Stimulated activated CD4-positive, alpha-beta T cell treated with anti-CD3 and anti-CD28 coated beads, Interleukin-1b, Interleukin-23, amount 100 ng/mL, for 1 hour (primary cell): ENCODE measurements around the gene FAM193B.

Experiments used
- DNase-seq, 2 donors: peaks; one replicate each; pipeline ENCODE4 v3.0.0-alpha.2; 2020; ENCODE audit warnings: low read depth in 2 of 2

FAM193B gene

DNA sequence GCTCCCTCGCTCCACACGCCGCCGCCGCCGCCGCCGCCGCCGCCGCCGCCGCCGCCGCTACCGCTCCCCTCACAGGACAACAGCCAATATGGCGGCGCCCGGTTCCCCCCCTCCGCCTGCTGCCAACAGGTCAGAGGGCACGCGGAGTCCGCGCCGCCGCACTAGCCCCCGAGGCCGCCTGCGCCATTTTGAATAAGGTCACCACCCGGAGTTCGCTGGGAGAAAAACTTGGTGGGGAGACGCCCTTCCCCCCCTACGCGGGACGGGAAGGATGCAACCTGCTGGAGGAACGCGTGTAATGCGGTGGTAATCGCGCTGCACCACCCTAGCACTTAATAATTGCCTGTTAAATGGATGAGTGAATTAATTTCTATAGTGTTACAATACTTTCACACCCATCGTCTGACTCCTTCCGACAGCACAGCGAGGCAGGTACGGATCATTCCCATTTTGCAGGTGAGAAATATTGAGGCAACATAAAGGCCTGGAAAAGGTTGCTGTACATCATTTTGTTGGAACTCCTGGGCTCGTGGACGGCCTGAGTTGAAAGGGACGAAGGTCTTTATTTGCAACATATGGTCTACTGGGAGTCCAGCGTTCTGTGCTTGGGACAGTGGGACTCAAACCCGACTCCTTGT lies at the start of gene FAM193B:
TSS of gene FAM193B (minus strand) at position 90 of the 638 bp plus-strand sequence. CDS start 105 bp downstream, outside the sequence.
- DNase-seq, result peak; percentile 88 to 96

DNA sequence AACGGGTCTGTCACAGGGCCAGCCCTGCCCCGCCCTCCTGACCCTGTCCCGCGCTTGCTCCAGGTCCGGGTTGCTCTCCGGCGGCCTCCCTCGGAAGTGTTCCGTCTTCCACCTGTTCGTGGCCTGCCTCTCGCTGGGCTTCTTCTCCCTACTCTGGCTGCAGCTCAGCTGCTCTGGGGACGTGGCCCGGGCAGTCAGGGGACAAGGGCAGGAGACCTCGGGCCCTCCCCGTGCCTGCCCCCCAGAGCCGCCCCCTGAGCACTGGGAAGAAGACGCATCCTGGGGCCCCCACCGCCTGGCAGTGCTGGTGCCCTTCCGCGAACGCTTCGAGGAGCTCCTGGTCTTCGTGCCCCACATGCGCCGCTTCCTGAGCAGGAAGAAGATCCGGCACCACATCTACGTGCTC lies 49.8 kb upstream of the FAM193B start:
- no peak for DNase-seq

- DNase-seq, result no peak
Observed at GRCh38 chr5:177603631-177604030, 49.3 kb upstream of the FAM193B start.

DNA sequence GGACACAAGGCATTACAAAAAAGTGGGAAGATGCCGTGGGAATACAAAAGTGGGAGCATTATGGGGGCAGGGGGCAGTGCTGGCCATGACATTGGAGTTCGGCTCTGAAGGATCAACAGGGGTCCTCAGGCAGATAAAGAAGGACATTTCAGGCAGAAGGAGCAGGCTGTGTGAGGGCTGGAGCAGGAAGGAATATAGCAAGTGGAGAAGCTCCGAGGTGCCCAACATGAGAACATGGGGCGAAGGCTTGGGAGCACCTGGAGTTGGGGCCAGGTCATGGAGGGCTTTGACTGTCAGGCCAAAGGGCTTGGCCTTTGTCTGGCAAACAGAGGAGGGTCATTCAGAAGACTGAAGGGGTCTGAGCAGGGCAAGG lies 48.1 kb upstream of the FAM193B start:
- DNase-seq, result no peak

DNA sequence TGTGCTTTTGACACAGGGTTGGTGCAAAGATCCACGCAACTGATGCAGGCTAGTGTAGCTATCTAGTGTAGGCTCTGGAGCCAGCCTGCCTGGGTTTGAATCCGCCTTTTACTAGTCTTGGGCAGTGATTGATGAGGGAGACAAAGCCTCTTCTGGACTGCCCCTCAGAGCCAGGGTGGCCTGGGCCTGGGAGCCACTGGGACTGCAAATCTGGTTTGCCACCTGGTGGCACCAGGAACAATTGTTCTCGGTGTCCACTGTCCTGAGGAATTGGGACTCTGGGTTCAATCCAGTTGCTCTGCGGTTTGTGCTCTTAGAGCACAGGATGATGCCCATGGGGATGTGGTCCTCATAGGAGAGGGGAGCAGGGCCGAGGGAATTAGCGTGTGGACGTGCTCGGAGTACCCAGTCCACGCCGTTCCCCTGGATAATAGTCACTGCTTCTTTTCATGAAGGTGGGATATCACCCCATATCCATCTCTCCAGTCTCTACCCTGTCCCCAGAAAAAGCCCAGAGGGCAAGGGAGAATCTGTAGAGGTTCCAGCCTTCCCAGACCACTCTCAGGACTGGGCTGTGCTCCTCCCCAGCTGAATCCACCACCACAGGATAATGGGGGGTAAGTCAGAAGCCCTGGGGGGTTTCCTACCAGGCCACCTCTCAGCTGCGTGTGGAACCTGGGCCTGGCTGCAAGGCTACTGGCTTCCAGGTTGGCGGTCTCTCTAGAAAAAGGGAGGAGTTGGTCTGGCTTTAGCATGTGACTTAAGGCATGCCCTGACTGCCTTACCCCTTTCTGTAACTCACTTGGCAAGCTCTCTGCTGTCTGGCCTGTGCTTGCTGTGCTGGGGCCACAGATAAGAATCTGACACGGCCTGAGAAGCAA lies 47.5 kb upstream of the FAM193B start:
- DNase-seq, result no peak

DNA sequence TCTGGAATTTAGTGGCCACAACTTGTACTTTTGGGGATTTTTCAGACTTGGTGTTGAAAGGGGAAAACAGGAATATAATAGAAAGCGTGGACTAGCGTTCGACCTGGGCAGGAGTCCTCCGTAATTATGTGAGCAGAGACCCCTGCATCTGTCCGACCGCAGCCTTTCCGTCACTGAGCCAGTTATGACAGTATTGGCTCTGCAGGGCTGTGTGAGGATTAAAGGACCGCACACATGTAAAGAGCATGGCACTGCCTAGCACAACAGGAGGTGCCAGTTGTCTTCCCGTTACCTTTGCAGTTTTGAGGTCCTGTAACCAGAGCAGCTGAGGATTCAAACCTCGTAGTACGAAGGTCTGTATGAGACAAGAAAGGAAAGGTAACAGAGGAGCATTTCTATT lies 46.8 kb upstream of the FAM193B start:
- no peak for DNase-seq

DNA sequence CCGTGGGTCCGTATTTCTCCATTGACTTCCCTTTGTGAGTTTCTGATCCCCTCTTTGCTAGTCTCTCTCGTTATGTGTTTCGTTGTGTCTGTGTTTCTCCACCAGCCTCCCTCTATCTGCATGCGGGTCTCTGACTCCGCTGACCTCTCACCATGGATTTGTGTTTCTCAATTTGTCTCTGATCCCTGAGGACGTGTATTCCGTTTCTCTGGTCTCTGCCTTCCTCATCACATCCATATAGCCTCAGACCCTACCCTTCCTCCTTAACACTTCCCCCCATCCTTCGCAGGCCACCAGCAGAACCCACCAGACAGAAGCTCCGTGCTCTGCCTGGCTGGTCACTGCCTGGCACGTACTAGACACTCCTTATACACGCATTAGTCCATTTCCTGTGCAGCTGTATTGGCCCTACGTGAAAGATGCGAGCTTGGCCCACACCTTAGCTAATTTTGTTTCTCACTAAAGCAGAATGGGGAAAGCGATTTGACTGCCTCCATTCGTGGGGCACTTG lies 46.2 kb upstream of the FAM193B start:
- DNase-seq, result no peak

DNA sequence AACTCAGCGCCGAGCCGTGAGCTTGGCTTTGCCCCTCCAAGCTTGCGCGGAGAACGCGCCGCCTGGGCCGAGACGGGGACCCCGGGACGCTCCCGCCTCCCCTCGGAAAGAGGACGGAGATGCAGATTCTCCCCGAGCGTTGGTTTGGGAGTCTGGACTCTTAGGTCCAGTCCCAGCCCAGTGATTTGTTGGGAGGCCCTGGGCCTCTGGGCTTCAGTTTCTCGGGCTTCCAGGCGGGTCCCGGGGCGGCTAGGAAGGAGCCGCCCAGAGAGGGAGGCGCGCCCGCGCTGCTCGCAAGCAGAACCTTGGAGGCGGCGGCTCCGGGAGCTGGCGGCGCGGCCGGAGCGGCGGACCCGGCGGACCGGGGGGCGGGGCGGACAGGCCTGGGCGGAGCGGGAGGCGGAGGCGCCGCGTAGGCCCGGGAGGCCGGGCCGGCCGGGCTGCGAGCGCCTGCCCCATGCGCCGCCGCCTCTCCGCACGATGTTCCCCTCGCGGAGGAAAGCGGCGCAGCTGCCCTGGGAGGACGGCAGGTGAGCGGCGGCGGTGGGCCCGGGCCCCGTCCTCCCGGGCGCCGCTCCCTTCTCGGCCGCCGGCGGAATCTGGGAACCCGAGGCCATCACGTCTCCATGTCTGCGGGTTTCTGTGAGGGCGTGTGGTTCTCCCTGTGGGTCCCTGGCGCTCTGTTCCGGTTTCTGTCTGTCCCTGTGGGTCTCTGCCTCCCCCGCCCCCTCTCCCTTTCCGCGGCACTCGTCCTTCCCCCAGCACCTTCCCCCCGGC lies 45.6 kb upstream of the FAM193B start, which contains the start of gene B4GALT7:
TSS of gene B4GALT7 (plus strand) at position 402 of the 777 bp plus-strand sequence. CDS start at position 481, 79 bp downstream.
- peak; percentile 75 to 84 for DNase-seq

DNA sequence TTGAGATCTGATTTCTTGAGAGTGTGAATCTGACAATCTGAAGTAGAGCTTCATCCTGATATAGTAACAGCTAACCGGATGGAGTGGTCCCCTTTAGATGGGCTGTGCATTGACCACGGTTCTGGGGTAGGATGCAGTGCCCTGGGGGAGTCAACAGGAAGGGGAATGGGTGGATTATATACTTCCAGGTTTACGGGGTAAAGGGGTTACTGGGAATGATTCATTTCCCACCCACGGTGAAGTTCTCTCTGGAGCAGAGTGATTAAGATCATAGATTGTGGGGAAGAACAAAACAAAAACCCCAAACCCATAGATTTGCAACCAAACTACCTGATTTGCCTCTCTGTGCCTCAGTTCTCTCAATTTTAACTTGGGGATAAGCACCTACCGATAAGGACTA lies 44.1 kb upstream of the FAM193B start:
- DNase-seq, result no peak

GRCh38 chr5:177596775-177597238 lies 42.4 kb upstream of the FAM193B start:
- no peak for DNase-seq

- DNase-seq, result no peak
Observed at GRCh38 chr5:177595991-177596774, 41.8 kb upstream of the FAM193B start.

GRCh38 chr5:177595026-177595585 lies 40.7 kb upstream of the FAM193B start:
- DNase-seq, result no peak

GRCh38 chr5:177594071-177594470 lies 39.7 kb upstream of the FAM193B start:
- no peak for DNase-seq

GRCh38 chr5:177593511-177593910 lies 39.1 kb upstream of the FAM193B start:
- DNase-seq, result no peak

DNA sequence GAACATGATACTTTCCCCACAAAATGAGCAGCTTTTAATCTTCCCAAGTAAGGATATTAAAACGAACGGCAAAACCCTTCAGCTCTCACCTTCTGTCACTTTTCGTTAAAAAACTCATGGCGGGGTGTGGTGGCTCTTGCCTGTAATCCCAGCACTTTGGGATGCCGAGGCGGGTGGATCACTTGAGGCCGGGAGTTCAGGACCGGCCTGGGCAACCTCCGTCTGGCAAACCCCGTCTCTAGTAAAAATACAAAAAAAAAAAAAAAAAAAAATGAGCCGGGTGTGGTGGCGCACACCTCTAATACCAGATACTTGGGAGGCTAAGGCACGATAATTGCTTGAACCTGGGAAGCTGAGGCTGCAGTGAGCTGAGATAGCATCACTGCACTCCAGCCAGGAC lies 38.5 kb upstream of the FAM193B start:
- no peak for DNase-seq

GRCh38 chr5:177592010-177592834 lies 37.9 kb upstream of the FAM193B start, which contains the start of gene TMED9:
TMED9 (plus strand) TSS chr5:177592203; CDS start chr5:177592215, 12 bp downstream.
- peak; percentile 71 for DNase-seq

DNA sequence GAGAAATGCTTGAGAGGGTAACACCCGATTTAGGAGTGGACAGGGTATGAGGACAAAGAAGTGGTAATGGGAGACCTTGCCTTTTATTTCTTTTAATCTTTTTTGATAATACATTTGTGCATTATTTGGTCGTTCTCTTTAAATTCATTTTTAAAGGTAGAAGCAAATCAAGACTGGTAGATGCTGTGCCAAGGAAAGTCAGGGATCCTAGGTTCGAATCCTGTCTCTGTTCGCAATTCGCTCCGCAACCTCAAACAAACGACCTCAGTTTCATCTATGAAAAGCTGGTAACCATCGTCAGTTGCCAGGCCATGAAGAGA lies 37.3 kb upstream of the FAM193B start:
- DNase-seq, result no peak

GRCh38 chr5:177590406-177590805 lies 36.0 kb upstream of the FAM193B start:
- DNase-seq, result no peak

DNA sequence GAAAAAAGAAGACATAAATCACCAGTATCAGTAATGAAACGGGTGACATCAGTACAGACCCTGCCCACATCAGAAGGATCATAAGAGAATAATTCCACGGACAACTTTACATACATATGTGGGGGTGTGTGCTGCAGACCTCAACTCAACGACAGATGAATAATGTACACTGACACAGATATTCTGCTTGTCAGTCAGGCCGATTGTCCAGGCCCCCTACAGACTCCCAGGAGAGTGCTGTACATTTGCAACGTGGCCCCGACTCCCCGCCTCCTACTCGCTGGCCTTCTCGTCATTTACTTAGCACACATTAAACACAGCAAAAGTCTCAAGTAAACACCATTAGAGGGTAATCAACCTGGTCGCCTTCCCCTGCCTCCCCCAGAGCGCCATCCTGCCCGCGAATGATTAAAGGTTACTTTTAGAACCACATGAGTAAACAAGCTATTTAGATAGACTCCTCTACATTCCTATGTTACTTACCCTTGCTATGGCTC lies 34.1 kb upstream of the FAM193B start:
- DNase-seq, result no peak

DNA sequence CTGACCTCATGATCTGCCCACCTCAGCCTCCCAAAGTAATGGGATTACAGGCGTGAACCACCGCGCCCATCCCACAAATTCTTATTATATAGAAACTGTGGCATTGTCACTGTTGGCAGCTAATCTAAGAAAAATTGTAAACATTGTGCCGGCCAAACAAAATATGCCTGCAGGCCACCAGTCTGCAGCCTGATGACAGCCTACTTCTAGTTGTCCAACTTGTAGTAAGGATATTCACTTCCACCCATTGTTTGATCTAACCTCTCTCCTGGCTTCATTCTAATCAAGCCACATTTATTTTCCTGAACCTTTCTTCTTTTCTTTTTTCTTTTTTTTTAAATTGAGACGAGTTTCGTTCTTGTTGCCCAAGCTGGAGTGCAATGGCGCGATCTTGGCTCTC lies 24.0 kb upstream of the FAM193B start:
- no peak for DNase-seq
